Tibial nerve (tissue), 4 donors: ENCODE measurements around the gene CACNG8. TPM values are rescaled to one million over a fixed set of nuclear protein-coding genes. Genes with fewer than 3 reads are reported as not detected.

ENCODE experiments used
- DNase-seq, 2 donors: peaks; one replicate each; pipeline ENCODE4 v3.0.0-alpha.2; 2019; ENCODE audit warnings: low spot score in 2 of 2
- H3K27ac ChIP-seq, 4 donors: fragments of 200-600 bp; sonication (generic) in 3 of 4; one replicate each; pipeline ENCODE4 v1.5.1; 2017 to 2019; ENCODE audit warnings: mild to moderate bottlenecking in 1 of 4
- H3K27me3 ChIP-seq, 2 donors: fragments of 200-600 bp; sonication (generic) in 1 of 2; one replicate each; pipeline versions ENCODE4 v1.5.1 to v1.6.0; 2017 to 2019
- H3K36me3 ChIP-seq, 3 donors: fragments of 200-600 bp; sonication (generic); one replicate each; pipeline ENCODE4 v1.5.1; 2018 to 2019
- H3K4me1 ChIP-seq, 4 donors: fragments of 200-600 bp; sonication (generic) in 3 of 4; one replicate each; pipeline ENCODE4 v1.5.1; 2017 to 2019
- H3K4me3 ChIP-seq, 4 donors: fragments of 200-600 bp; sonication (generic) in 3 of 4; one replicate each; pipeline ENCODE4 v1.5.1; 2017 to 2019; ENCODE audit warnings: mild to moderate bottlenecking in 1 of 4, moderate library complexity in 1 of 4
- H3K9me3 ChIP-seq, 4 donors: fragments of 200-600 bp; sonication (generic) in 3 of 4; one replicate each; pipeline ENCODE4 v1.5.1; 2017 to 2019
- CTCF ChIP-seq, 5 experiments: fragments of 200-600 bp in 3 of 5; fragments of 450-650 bp in 2 of 5; sonication (generic) in 3 of 5; IDR thresholded peaks; one replicate each; pipeline ENCODE4 v1.5.1; 2016 to 2019; ENCODE audit warnings: antibody characterized with exemption in 5 of 5, mild to moderate bottlenecking in 3 of 5, moderate library complexity in 2 of 5
- EP300 ChIP-seq, 2 donors: sonication (generic); formaldehyde crosslinking; IDR thresholded peaks; one replicate each; pipeline ENCODE4 v1.6.1; 2017; ENCODE audit warnings: antibody characterized with exemption in 2 of 2, mild to moderate bottlenecking in 1 of 2
- POLR2A ChIP-seq, 2 donors: fragments of 450-650 bp; IDR thresholded peaks; one replicate each; pipeline ENCODE4 v1.6.1; 2017; ENCODE audit warnings: antibody characterized with exemption in 2 of 2, mild to moderate bottlenecking in 2 of 2, moderate library complexity in 2 of 2
- WGBS, 2 donors: methylation state at CpG; one replicate each; pipeline ENCODE4 v1.1.5; 2018; 5-methylcytosine and 5-hydroxymethylcytosine counted together
- total RNA-seq, 4 donors: library from RNA; depleted of rRNA; stranded (reverse); fragments of >200 nt; gene quantifications; one replicate each; pipeline ENCODE4 v1.1.0, GENCODE V29; 2016

Gene CACNG8
- total RNA-seq, 4 donors from 2014 or later, result not detected

- Histone ChIP-seq H3K27me3 (peaks cover 0 to 12% of the 10 kb centered on the region in 2 donors), H3K9me3 (peaks cover 0 to 7% (median 0%) of the 10 kb centered on the region in 4 donors), H3K4me3 (no peak overlapping the region), H3K4me1 (no peaks in the 10 kb centered on the region), H3K27ac (no peak overlapping the region), H3K36me3 (no peaks in the 10 kb centered on the region)
- DNase-seq, result no peak
- TF ChIP-seq CTCF (IDR thresholded peaks at IDR 0.05), result no peak
- TF ChIP-seq POLR2A (IDR thresholded peaks at IDR 0.05), result no peak
- TF ChIP-seq EP300 (IDR thresholded peaks at IDR 0.05), result no peak
- WGBS, 2 donors, result 86 to 95% methylated on average over 13 of the region's 13 CpGs
Measured at GRCh38 chr19:54021932-54022331, 59.2 kb downstream of the CACNG8 start.

- no peaks in the 10 kb centered on the region for H3K36me3 ChIP-seq
- 28 to 35% methylated on average over 3 of the region's 3 CpGs for WGBS, 2 donors
Measured at GRCh38 chr19:54023191-54023590, 60.5 kb downstream of the CACNG8 start.

GRCh38 chr19:54024660-54025059, 61.9 kb downstream of the CACNG8 start:
- Histone ChIP-seq H3K4me1 (no peaks in the 10 kb centered on the region), H3K9me3 (no peaks in the 10 kb centered on the region), H3K27me3 (peaks cover 0 to 12% of the 10 kb centered on the region in 2 donors), H3K4me3 (no peak overlapping the region), H3K27ac (no peak overlapping the region), H3K36me3 (no peaks in the 10 kb centered on the region)
- TF ChIP-seq POLR2A (IDR thresholded peaks at IDR 0.05), result no peak
- TF ChIP-seq CTCF (IDR thresholded peaks at IDR 0.05), result no peak
- TF ChIP-seq EP300 (IDR thresholded peaks at IDR 0.05), result no peak
- DNase-seq, result no peak
- 80 to 91% methylated on average over 8 to 9 of the region's 9 CpGs for WGBS, 2 donors

More at GRCh38 chr19:54023191-54023590, 60.5 kb downstream of the CACNG8 start:
- H3K27ac ChIP-seq, result no peak overlapping the region
- no peaks in the 10 kb centered on the region for H3K9me3 ChIP-seq
- no peaks in the 10 kb centered on the region for H3K4me1 ChIP-seq
- TF ChIP-seq POLR2A (IDR thresholded peaks at IDR 0.05), result no peak
- TF ChIP-seq EP300 (IDR thresholded peaks at IDR 0.05), result no peak
- TF ChIP-seq CTCF (IDR thresholded peaks at IDR 0.05), result no peak
- no peak overlapping the region for H3K4me3 ChIP-seq
- no peak for DNase-seq
- peaks cover 0 to 12% of the 10 kb centered on the region in 2 donors for H3K27me3 ChIP-seq

GRCh38 chr19:54026656-54027055, 63.9 kb downstream of the CACNG8 start:
- H3K27ac ChIP-seq, result no peak overlapping the region
- 70 to 78% methylated on average over 7 of the region's 7 CpGs for WGBS, 2 donors
- no peaks in the 10 kb centered on the region for H3K9me3 ChIP-seq
- TF ChIP-seq EP300 (IDR thresholded peaks at IDR 0.05) (no peak), CTCF (IDR thresholded peaks at IDR 0.05) (no peak), POLR2A (IDR thresholded peaks at IDR 0.05) (no peak)
- H3K27me3 ChIP-seq, result peaks cover 0 to 12% of the 10 kb centered on the region in 2 donors
- DNase-seq, result no peak
- no peak overlapping the region for H3K4me3 ChIP-seq
- H3K4me1 ChIP-seq, result no peaks in the 10 kb centered on the region
- no peaks in the 10 kb centered on the region for H3K36me3 ChIP-seq

DNA sequence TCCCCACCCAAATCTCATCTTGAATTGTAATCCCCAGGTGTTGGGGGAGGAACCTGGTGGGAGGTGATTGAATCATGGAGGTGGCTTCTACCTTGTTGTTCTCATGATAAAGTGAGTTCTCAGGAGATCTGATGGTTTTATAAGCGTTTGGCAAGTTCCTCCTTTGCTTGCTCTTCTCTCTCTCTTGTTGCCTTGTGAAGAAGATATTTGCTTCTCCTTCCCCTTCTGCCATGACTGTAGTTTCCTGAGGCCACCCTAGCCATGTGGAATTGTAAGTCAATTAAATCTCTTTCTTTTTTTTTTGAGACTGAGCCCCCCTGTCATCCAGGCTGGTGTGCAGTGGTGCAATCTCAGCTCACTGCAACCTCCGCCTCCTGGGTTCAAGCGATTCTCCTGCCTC, 66.6 kb downstream of the CACNG8 start:
- no peak overlapping the region for H3K27ac ChIP-seq
- H3K27me3 ChIP-seq, result peaks cover 0 to 8% of the 10 kb centered on the region in 2 donors
- H3K4me1 ChIP-seq, result no peaks in the 10 kb centered on the region
- DNase-seq, result no peak
- H3K9me3 ChIP-seq, result no peaks in the 10 kb centered on the region
- no peaks in the 10 kb centered on the region for H3K36me3 ChIP-seq
- WGBS, 2 donors, result 75 to 78% methylated on average over 3 of the region's 3 CpGs
- H3K4me3 ChIP-seq, result no peak overlapping the region
- no peak for TF ChIP-seq POLR2A (IDR thresholded peaks at IDR 0.05)
- no peak for TF ChIP-seq EP300 (IDR thresholded peaks at IDR 0.05)
- no peak for TF ChIP-seq CTCF (IDR thresholded peaks at IDR 0.05)
